HCT116 (cell line): Measurements from ENCODE around the gene ANGPTL4.

ENCODE experiments used
- CTCF ChIP-seq, 3 experiments: fragments of 200-600 bp in 1 of 3; sonication (generic) in 1 of 3; IDR thresholded peaks in 2 of 3; conservative IDR thresholded peaks in 1 of 3; 2 replicates each; pipeline ENCODE4 v1.5.1; 2012 to 2017; ENCODE audit warnings: low read depth in 2 of 3, low read length in 2 of 3, antibody characterized with exemption in 1 of 3, borderline replicate concordance in 1 of 3, control low read depth in 1 of 3, mild to moderate bottlenecking in 1 of 3, mixed read lengths in 1 of 3, mixed run types in 1 of 3, moderate library complexity in 1 of 3; ENCODE audit not compliant: insufficient read depth in 1 of 3
- EGR1 ChIP-seq: IDR thresholded peaks from 2 replicates; pipeline ENCODE4 v1.6.1; 2012; ENCODE audit warnings: low read depth
- EZH2phosphoT487 ChIP-seq: fragments of 200-600 bp; IDR thresholded peaks from 2 replicates; pipeline ENCODE4 v1.6.1; 2018; ENCODE audit warnings: antibody characterized with exemption, borderline replicate concordance
- JUND ChIP-seq: IDR thresholded peaks from 2 replicates; pipeline ENCODE4 v1.6.1; 2012

GRCh38 chr19:8397271-8397670 is 33.3 kb downstream of the ANGPTL4 start:
- TF ChIP-seq JUND (no peak), EZH2phosphoT487 (no peak), EGR1 (no peak), CTCF (IDR thresholded peaks at IDR 0.05 in 2 of 3, conservative IDR thresholded peaks at IDR 0.05 in 1 of 3; ENCODE audit: borderline replicate concordance in 1 of 3, insufficient read depth in 1 of 3, low read depth in 2 of 3, low read length in 2 of 3) (no peak)
